GM21515 (cell line): ENCODE results near the gene FOXP1.

Experiments
- ATAC-seq: cut with Tn5 transposase; IDR thresholded peaks from one replicate; pipeline ENCODE4 v1.9.1; 2021; ENCODE audit not compliant: unreplicated experiment

Gene FOXP1

GRCh38 chr3:71433631-71434030 lies 149.9 kb downstream of the FOXP1 start:
- no peak for ATAC-seq

GRCh38 chr3:71432044-71432975 lies 151.2 kb downstream of the FOXP1 start:
- no peak for ATAC-seq

GRCh38 chr3:71430941-71431552 lies 152.5 kb downstream of the FOXP1 start:
- ATAC-seq: no peak

GRCh38 chr3:71429597-71429988 lies 153.9 kb downstream of the FOXP1 start:
- no peak for ATAC-seq

- ATAC-seq: no peak
Observed at GRCh38 chr3:71428841-71429596, 154.5 kb downstream of the FOXP1 start.

GRCh38 chr3:71425491-71426071 lies 157.9 kb downstream of the FOXP1 start:
- ATAC-seq: no peak

GRCh38 chr3:71423151-71423906 lies 160.2 kb downstream of the FOXP1 start:
- no peak for ATAC-seq

GRCh38 chr3:71421820-71422566 lies 161.5 kb downstream of the FOXP1 start:
- ATAC-seq: peak; percentile 93

- peak; percentile 61 for ATAC-seq
Observed at GRCh38 chr3:71421475-71421819, 162.1 kb downstream of the FOXP1 start.

- no peak for ATAC-seq
Observed at GRCh38 chr3:71419369-71419768, 164.2 kb downstream of the FOXP1 start.

- no peak for ATAC-seq
Observed at GRCh38 chr3:71417791-71418190, 165.7 kb downstream of the FOXP1 start.

- ATAC-seq: no peak
Observed at GRCh38 chr3:71416876-71417275, 166.7 kb downstream of the FOXP1 start.

GRCh38 chr3:71415681-71416122 lies 167.8 kb downstream of the FOXP1 start:
- no peak for ATAC-seq

GRCh38 chr3:71414189-71414927 lies 169.2 kb downstream of the FOXP1 start:
- ATAC-seq: no peak

- no peak for ATAC-seq
Observed at GRCh38 chr3:71413572-71413971, 170.0 kb downstream of the FOXP1 start.

GRCh38 chr3:71409352-71409751 lies 174.2 kb downstream of the FOXP1 start:
- no peak for ATAC-seq

GRCh38 chr3:71408903-71409302 lies 174.6 kb downstream of the FOXP1 start:
- ATAC-seq: no peak

GRCh38 chr3:71407823-71408222 lies 175.7 kb downstream of the FOXP1 start:
- ATAC-seq: no peak
